22Rv1 (cell line): ENCODE measurements around the gene EPN1.

Experiments
- H3K27ac ChIP-seq: fragments of 450-650 bp; 2 replicates; pipeline ENCODE4 v1.5.1; 2017
- CTCF ChIP-seq: fragments of 450-650 bp; IDR thresholded peaks from 2 replicates; pipeline ENCODE4 v1.5.1; 2017; ENCODE audit warnings: mild to moderate bottlenecking
- ZFX ChIP-seq: fragments of 450-650 bp; IDR thresholded peaks from 2 replicates; pipeline ENCODE4 v1.6.1; 2017; ENCODE audit warnings: antibody characterized with exemption, borderline replicate concordance

EPN1 gene

GRCh38 chr19:55693336-55693974 lies 18.4 kb downstream of the EPN1 start:
- no peak overlapping the region for H3K27ac ChIP-seq
- TF ChIP-seq CTCF: no peak
- no peak for TF ChIP-seq ZFX

- no peak for TF ChIP-seq ZFX
- no peak for TF ChIP-seq CTCF
- H3K27ac ChIP-seq: no peak overlapping the region
Measured at GRCh38 chr19:55694241-55694655, 19.2 kb downstream of the EPN1 start.

GRCh38 chr19:55694656-55695491 lies 19.8 kb downstream of the EPN1 start:
- no peak for TF ChIP-seq ZFX
- TF ChIP-seq CTCF: no peak

GRCh38 chr19:55695511-55696290 lies 20.7 kb downstream of the EPN1 start:
- no peak overlapping the region for H3K27ac ChIP-seq
- no peak for TF ChIP-seq CTCF
- TF ChIP-seq ZFX: no peak

More at GRCh38 chr19:55694656-55695491, 19.8 kb downstream of the EPN1 start:
- no peak overlapping the region for H3K27ac ChIP-seq

GRCh38 chr19:55696301-55697068 lies 21.5 kb downstream of the EPN1 start:
- TF ChIP-seq ZFX: no peak
- TF ChIP-seq CTCF: no peak
- H3K27ac ChIP-seq: no peak overlapping the region

GRCh38 chr19:55697069-55697440 lies 22.0 kb downstream of the EPN1 start:
- TF ChIP-seq ZFX (no peak), CTCF (no peak)
- H3K27ac ChIP-seq: no peak overlapping the region
